Measurements from ENCODE around the gene PCDHGC4. TPM values are rescaled to one million over a fixed set of nuclear protein-coding genes. Genes with fewer than 3 reads are reported as not detected.

Gene PCDHGC4
- total RNA-seq, 1 experiment from 2014 or later = 4.3 TPM

GRCh38 chr5:141534492-141535213 is 49.8 kb downstream of the PCDHGC4 start:
- no peak overlapping the region for H2BK15ac ChIP-seq (ENCODE audit: low read depth, low read length)
- WGBS (ENCODE audit: extremely low coverage, insufficient read length, low lambda C conversion rate) = no CpG with 5 or more reads among the region's 4 CpGs
- H2BK120ac ChIP-seq (ENCODE audit: low read depth, low read length, poor library complexity, severe bottlenecking) = no peak overlapping the region

More at GRCh38 chr5:141534492-141535213, 49.8 kb downstream of the PCDHGC4 start:
- Mint-ChIP-seq H3K4me3 (no peak overlapping the region), H3K27me3 (ENCODE audit: low read depth) (no peaks in the 10 kb centered on the region), H3K27ac (no peak overlapping the region), H3K9me3 (no peaks in the 10 kb centered on the region; a peak in 1 of 5 replicates), H3K4me1 (no peaks in the 10 kb centered on the region), H3K36me3 (ENCODE audit: insufficient read depth in 1 of 3, low read depth in 3 of 3) (peaks cover 8 to 17% (median 14%) of the 10 kb centered on the region in 3 experiments; a peak in 6 of 7 replicates)
- Histone ChIP-seq H3K9ac (ENCODE audit: extremely low read depth, insufficient read length, low read length) (no peak overlapping the region), H3K27me3 (ENCODE audit: insufficient read depth, low read length) (no peaks in the 10 kb centered on the region), H3K4ac (ENCODE audit: low read depth, low read length) (no peak overlapping the region), H4K20me1 (ENCODE audit: control insufficient read depth, insufficient read depth, insufficient read length) (no peaks in the 10 kb centered on the region), H2BK12ac (ENCODE audit: insufficient read length, low read depth, low read length) (no peak overlapping the region), H3K4me2 (ENCODE audit: insufficient read depth, insufficient read length, low read length) (no peak overlapping the region), H2BK20ac (ENCODE audit: low read depth, low read length, poor library complexity, severe bottlenecking) (no peak overlapping the region), H2AK5ac (ENCODE audit: insufficient read length, low read length) (no peak overlapping the region), H4K5ac (ENCODE audit: insufficient read length, low read depth, low read length) (no peak overlapping the region), H3T11ph (ENCODE audit: low read length) (no peak overlapping the region), H4K91ac (ENCODE audit: insufficient read length, low read depth, low read length) (no peak overlapping the region), H3K14ac (ENCODE audit: insufficient read depth, low read length) (no peak overlapping the region), H2BK5ac (ENCODE audit: insufficient read length, low read length) (no peak overlapping the region), H3K4me1 (ENCODE audit: insufficient read depth, low read length) (no peaks in the 10 kb centered on the region), H3K23ac (ENCODE audit: insufficient read length, low read depth, low read length) (no peak overlapping the region), H3K18ac (ENCODE audit: insufficient read length, low read depth, low read length) (no peak overlapping the region), H2AFZ (ENCODE audit: low read length) (no peak overlapping the region), H3K23me2 (ENCODE audit: insufficient read length, low read depth, low read length, poor library complexity, severe bottlenecking) (no peaks in the 10 kb centered on the region), H3K79me1 (ENCODE audit: insufficient read depth, low read depth, low read length, poor library complexity, severe bottlenecking) (no peaks in the 10 kb centered on the region), H3K9me3 (ENCODE audit: control insufficient read depth, low read depth, low read length) (no peaks in the 10 kb centered on the region), H3K27ac (ENCODE audit: insufficient read length, low read depth, low read length) (no peak overlapping the region), H4K8ac (replicated peaks; ENCODE audit: insufficient read length, low read depth, low read length) (no peak overlapping the region), H3K79me2 (ENCODE audit: insufficient read depth, low read length) (no peaks in the 10 kb centered on the region), H3K56ac (ENCODE audit: insufficient read length, low read depth, low read length) (no peak overlapping the region)
- DNase-seq = no peak
- no peak for TF ChIP-seq CTCF (conservative IDR thresholded peaks at IDR 0.05)

Other genes with a start within 250 kb of the PCDHGC4 start
- gene PCDHB15, start 239.6 kb upstream of the PCDHGC4 start, total RNA-seq (2021) = 5.2 and 7.0 TPM in 2 replicates
- gene SLC25A2, start 181.0 kb upstream of the PCDHGC4 start, total RNA-seq (2021) = not detected in 2 replicates
- 90.3 TPM in 2 replicates for gene TAF7, start 164.2 kb upstream of the PCDHGC4 start, total RNA-seq (2021)
- gene PCDHGA1, start 154.5 kb upstream of the PCDHGC4 start, total RNA-seq (2021) = 0.63 and 0.72 TPM in 2 replicates
- gene PCDHGA2, start 146.3 kb upstream of the PCDHGC4 start, total RNA-seq (2021) = 0.90 and 1.1 TPM in 2 replicates
- 0.88 and 0.94 TPM in 2 replicates for gene PCDHGA3, start 141.2 kb upstream of the PCDHGC4 start, total RNA-seq (2021)
- 5.0 and 5.2 TPM in 2 replicates for gene PCDHGB1, start 134.9 kb upstream of the PCDHGC4 start, total RNA-seq (2021)
- 2.3 and 2.6 TPM in 2 replicates for gene PCDHGA4, start 130.0 kb upstream of the PCDHGC4 start, total RNA-seq (2021)
- 3.2 and 3.8 TPM in 2 replicates for gene PCDHGB2, start 125.0 kb upstream of the PCDHGC4 start, total RNA-seq (2021)
- gene PCDHGA5, start 120.9 kb upstream of the PCDHGC4 start, total RNA-seq (2021) = 1.1 and 1.3 TPM in 2 replicates
- 1.6 and 1.7 TPM in 2 replicates for gene PCDHGB3, start 114.8 kb upstream of the PCDHGC4 start, total RNA-seq (2021)
- gene PCDHGA6, start 111.1 kb upstream of the PCDHGC4 start, total RNA-seq (2021) = 1.5 and 1.7 TPM in 2 replicates
- gene PCDHGA7, start 102.3 kb upstream of the PCDHGC4 start, total RNA-seq (2021) = 0.83 and 0.88 TPM in 2 replicates
- gene PCDHGB4, start 97.3 kb upstream of the PCDHGC4 start, total RNA-seq (2021) = 3.8 and 4.2 TPM in 2 replicates
- 0.90 and 1.0 TPM in 2 replicates for gene PCDHGA8, start 92.4 kb upstream of the PCDHGC4 start, total RNA-seq (2021)
- gene PCDHGB5, start 87.1 kb upstream of the PCDHGC4 start, total RNA-seq (2021) = 3.6 and 3.8 TPM in 2 replicates
- 0.83 and 1.3 TPM in 2 replicates for gene PCDHGA9, start 82.3 kb upstream of the PCDHGC4 start, total RNA-seq (2021)
- gene PCDHGB6, start 77.0 kb upstream of the PCDHGC4 start, total RNA-seq (2021) = 5.5 and 6.0 TPM in 2 replicates
- 12.5 and 15.1 TPM in 2 replicates for gene PCDHGA10, start 72.0 kb upstream of the PCDHGC4 start, total RNA-seq (2021)
- 6.8 and 7.7 TPM in 2 replicates for gene PCDHGB7, start 67.4 kb upstream of the PCDHGC4 start, total RNA-seq (2021)
- gene PCDHGA11, start 64.0 kb upstream of the PCDHGC4 start, total RNA-seq (2021) = 2.6 and 2.7 TPM in 2 replicates
- 1.3 and 1.4 TPM in 2 replicates for gene PCDHGA12, start 54.5 kb upstream of the PCDHGC4 start, total RNA-seq (2021)
- 19.8 and 22.6 TPM in 2 replicates for gene PCDHGC3, start 9.1 kb upstream of the PCDHGC4 start, total RNA-seq (2021)
- gene PCDHGC5, start 4.1 kb downstream of the PCDHGC4 start, total RNA-seq (2021) = 0.57 and 0.66 TPM in 2 replicates
- gene DIAPH1, start 134.0 kb downstream of the PCDHGC4 start, total RNA-seq (2021) = 117 and 123 TPM in 2 replicates
- gene HDAC3, start 151.8 kb downstream of the PCDHGC4 start, total RNA-seq (2021) = 98.3 and 98.5 TPM in 2 replicates
- 9.8 and 11.1 TPM in 2 replicates for gene RELL2, start 152.0 kb downstream of the PCDHGC4 start, total RNA-seq (2021)
- 23.1 and 23.4 TPM in 2 replicates for gene FCHSD1, start 166.4 kb downstream of the PCDHGC4 start, total RNA-seq (2021)
- 27.3 and 27.6 TPM in 2 replicates for gene ARAP3, start 197.2 kb downstream of the PCDHGC4 start, total RNA-seq (2021)